ENCODE results near the gene ACTA2.

ACTA2 gene

DNA sequence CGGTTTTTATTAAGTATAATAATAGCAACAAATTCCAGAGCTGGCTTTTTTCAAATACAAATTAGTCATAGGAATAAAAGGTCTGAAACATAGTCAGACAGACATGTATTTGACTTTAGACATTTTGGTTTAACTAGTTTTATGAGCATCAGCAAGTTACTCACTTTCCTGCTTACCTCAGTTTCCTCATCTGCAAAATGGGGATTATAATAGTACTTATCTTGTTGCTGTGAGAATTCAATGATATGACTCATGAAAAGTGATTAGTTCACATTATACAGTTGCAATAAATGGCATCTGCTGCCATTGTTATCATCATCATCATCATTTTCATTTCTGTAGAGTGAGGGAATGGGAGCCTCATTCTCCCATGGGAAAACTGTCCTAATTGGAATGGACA lies 33.5 kb downstream of the ACTA2 start:
- no peak overlapping the region for H4K91ac ChIP-seq (ENCODE audit: low read depth, low read length)
- H4K8ac ChIP-seq (ENCODE audit: low read depth, low read length), result no peak overlapping the region
- no peak overlapping the region for H2AFZ ChIP-seq (ENCODE audit: insufficient read depth, low read length, poor library complexity)
- no CpG with 5 or more reads among the region's 1 CpG for WGBS (ENCODE audit: extremely low coverage, insufficient coverage, insufficient read length)
- H2BK5ac ChIP-seq (ENCODE audit: low read depth, low read length, poor library complexity), result no peak overlapping the region
- no peaks in the 10 kb centered on the region for H3K79me1 ChIP-seq (ENCODE audit: low read length)
- H4K12ac ChIP-seq (ENCODE audit: low read depth, low read length), result no peak overlapping the region
- peaks cover 0 to 5% of the 10 kb centered on the region in 2 experiments for H3K4me1 ChIP-seq (ENCODE audit: control insufficient read depth in 1 of 2, insufficient read depth in 2 of 2, low read length in 2 of 2)
- no peak overlapping the region for H3K18ac ChIP-seq (ENCODE audit: low read length)
- no peak overlapping the region for H3K14ac ChIP-seq (ENCODE audit: low read length)
- no peaks in the 10 kb centered on the region for H3K79me2 ChIP-seq (ENCODE audit: control insufficient read depth, insufficient read depth, low read length, poor library complexity)
- no peaks in the 10 kb centered on the region for H3K9me3 ChIP-seq (ENCODE audit: insufficient read depth, low read depth, low read length)
- no peaks in the 10 kb centered on the region for H3K27me3 ChIP-seq (ENCODE audit: insufficient read depth, low read length)
- no peak overlapping the region for H2BK12ac ChIP-seq (ENCODE audit: low read length)
- no peak overlapping the region for H3K27ac ChIP-seq (ENCODE audit: low read depth, low read length)
- no peak overlapping the region for H2AK5ac ChIP-seq (ENCODE audit: low read length)
- H2BK120ac ChIP-seq (ENCODE audit: insufficient read depth, low read length, poor library complexity), result no peak overlapping the region
- H3K4me3 ChIP-seq (ENCODE audit: low read depth, low read length), result no peak overlapping the region
- H3K9ac ChIP-seq (ENCODE audit: low read length), result no peak overlapping the region
- H3K4ac ChIP-seq (ENCODE audit: low read depth, low read length), result no peak overlapping the region
- H3K36me3 ChIP-seq (ENCODE audit: control insufficient read depth in 1 of 2, insufficient read depth in 2 of 2, low read length in 2 of 2), result no peaks in the 10 kb centered on the region
- no peak for DNase-seq
- H3K4me2 ChIP-seq (ENCODE audit: low read length), result no peak overlapping the region
- no peak overlapping the region for H3K23ac ChIP-seq (ENCODE audit: low read length)

DNA sequence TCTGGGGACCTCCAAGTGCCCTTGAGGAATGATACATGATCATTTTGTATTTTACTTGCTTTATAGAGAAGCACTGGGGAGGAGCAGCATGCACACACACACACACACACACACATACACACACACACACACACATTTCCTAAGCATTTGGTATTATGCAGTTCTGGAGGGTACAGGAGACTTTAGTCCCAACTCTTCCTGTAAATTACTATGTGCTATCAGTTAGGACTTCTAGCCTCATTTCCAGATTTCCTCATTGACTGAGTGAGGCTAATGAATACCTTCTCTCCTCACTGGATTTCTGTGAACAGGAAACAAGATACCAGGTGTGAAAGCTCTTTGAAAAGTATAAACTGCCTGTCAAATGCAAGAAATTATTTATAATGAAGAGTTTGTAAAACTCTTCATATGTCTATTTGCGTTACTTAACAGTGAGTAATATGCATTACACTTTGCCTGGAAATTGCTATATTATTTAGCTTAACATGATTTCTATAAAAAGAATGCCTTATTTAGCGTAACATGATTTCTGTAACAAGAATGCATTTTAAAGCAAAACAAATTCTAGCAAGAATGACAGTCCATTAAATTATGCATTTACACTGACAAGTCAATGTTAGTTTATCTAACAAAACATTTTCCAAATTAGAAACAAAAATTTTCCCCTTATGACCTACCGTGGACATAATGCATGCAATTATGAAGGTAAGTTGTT lies 34.2 kb downstream of the ACTA2 start:
- H3K18ac ChIP-seq (ENCODE audit: low read length), result no peak overlapping the region
- no peak overlapping the region for H3K23ac ChIP-seq (ENCODE audit: low read length)
- H2AK5ac ChIP-seq (ENCODE audit: low read length), result no peak overlapping the region
- no peak overlapping the region for H4K91ac ChIP-seq (ENCODE audit: low read depth, low read length)
- no peaks in the 10 kb centered on the region for H3K79me1 ChIP-seq (ENCODE audit: low read length)
- no peak overlapping the region for H3K27ac ChIP-seq (ENCODE audit: low read depth, low read length)
- no peak overlapping the region for H2BK120ac ChIP-seq (ENCODE audit: insufficient read depth, low read length, poor library complexity)
- no peak overlapping the region for H2BK5ac ChIP-seq (ENCODE audit: low read depth, low read length, poor library complexity)
- no peak overlapping the region for H3K9ac ChIP-seq (ENCODE audit: low read length)
- no peaks in the 10 kb centered on the region for H3K79me2 ChIP-seq (ENCODE audit: control insufficient read depth, insufficient read depth, low read length, poor library complexity)
- no peak overlapping the region for H3K4me2 ChIP-seq (ENCODE audit: low read length)
- no peaks in the 10 kb centered on the region for H3K27me3 ChIP-seq (ENCODE audit: insufficient read depth, low read length)
- no peak overlapping the region for H3K14ac ChIP-seq (ENCODE audit: low read length)
- H2AFZ ChIP-seq (ENCODE audit: insufficient read depth, low read length, poor library complexity), result no peak overlapping the region
- no peak overlapping the region for H4K12ac ChIP-seq (ENCODE audit: low read depth, low read length)
- H3K4me1 ChIP-seq (ENCODE audit: control insufficient read depth in 1 of 2, insufficient read depth in 2 of 2, low read length in 2 of 2), result peaks cover 0 to 5% of the 10 kb centered on the region in 2 experiments
- no peak overlapping the region for H3K4me3 ChIP-seq (ENCODE audit: low read depth, low read length)
- WGBS (ENCODE audit: extremely low coverage, insufficient coverage, insufficient read length), result no CpG with 5 or more reads among the region's 3 CpGs
- no peak overlapping the region for H3K4ac ChIP-seq (ENCODE audit: low read depth, low read length)
- H3K9me3 ChIP-seq (ENCODE audit: insufficient read depth, low read depth, low read length), result no peaks in the 10 kb centered on the region
- no peak overlapping the region for H4K8ac ChIP-seq (ENCODE audit: low read depth, low read length)
- DNase-seq, result no peak
- no peaks in the 10 kb centered on the region for H3K36me3 ChIP-seq (ENCODE audit: control insufficient read depth in 1 of 2, insufficient read depth in 2 of 2, low read length in 2 of 2)
- no peak overlapping the region for H2BK12ac ChIP-seq (ENCODE audit: low read length)

DNA sequence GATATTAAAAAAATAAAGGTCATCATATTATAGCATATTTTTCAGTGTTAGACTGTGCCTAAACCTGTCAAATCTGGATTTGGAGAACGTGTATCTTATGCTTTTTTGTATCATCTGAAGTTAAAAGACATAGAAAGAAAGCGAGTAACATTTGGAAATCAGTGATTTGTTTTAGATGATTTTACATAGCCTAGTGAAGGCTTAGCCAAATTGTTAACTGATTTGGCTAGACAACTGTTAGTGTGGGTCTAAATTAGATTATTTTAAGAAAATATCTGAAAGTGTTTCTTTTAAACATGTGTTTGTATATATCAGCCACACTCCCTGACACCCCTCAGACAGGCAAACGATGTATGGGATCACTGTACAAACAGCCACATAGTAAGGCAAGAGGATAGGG lies 35.6 kb downstream of the ACTA2 start:
- Histone ChIP-seq H2BK12ac (ENCODE audit: low read length) (no peak overlapping the region), H3K9me3 (ENCODE audit: insufficient read depth, low read depth, low read length) (no peaks in the 10 kb centered on the region), H3K4me3 (ENCODE audit: low read depth, low read length) (no peak overlapping the region), H3K4ac (ENCODE audit: low read depth, low read length) (no peak overlapping the region), H2AFZ (ENCODE audit: insufficient read depth, low read length, poor library complexity) (no peak overlapping the region), H3K36me3 (ENCODE audit: control insufficient read depth in 1 of 2, insufficient read depth in 2 of 2, low read length in 2 of 2) (no peaks in the 10 kb centered on the region), H3K79me1 (ENCODE audit: low read length) (no peaks in the 10 kb centered on the region), H3K4me2 (ENCODE audit: low read length) (no peak overlapping the region), H3K4me1 (ENCODE audit: control insufficient read depth in 1 of 2, insufficient read depth in 2 of 2, low read length in 2 of 2) (peaks cover 0 to 5% of the 10 kb centered on the region in 2 experiments), H4K12ac (ENCODE audit: low read depth, low read length) (no peak overlapping the region), H3K23ac (ENCODE audit: low read length) (no peak overlapping the region), H3K27ac (ENCODE audit: low read depth, low read length) (no peak overlapping the region), H3K18ac (ENCODE audit: low read length) (no peak overlapping the region), H4K91ac (ENCODE audit: low read depth, low read length) (no peak overlapping the region), H2BK120ac (ENCODE audit: insufficient read depth, low read length, poor library complexity) (no peak overlapping the region), H2BK5ac (ENCODE audit: low read depth, low read length, poor library complexity) (no peak overlapping the region), H3K27me3 (ENCODE audit: insufficient read depth, low read length) (no peaks in the 10 kb centered on the region), H2AK5ac (ENCODE audit: low read length) (no peak overlapping the region), H3K9ac (ENCODE audit: low read length) (no peak overlapping the region), H3K79me2 (ENCODE audit: control insufficient read depth, insufficient read depth, low read length, poor library complexity) (no peaks in the 10 kb centered on the region), H4K8ac (ENCODE audit: low read depth, low read length) (no peak overlapping the region), H3K14ac (ENCODE audit: low read length) (no peak overlapping the region)
- no peak for DNase-seq
- WGBS (ENCODE audit: extremely low coverage, insufficient coverage, insufficient read length), result no CpG with 5 or more reads among the region's 3 CpGs

DNA sequence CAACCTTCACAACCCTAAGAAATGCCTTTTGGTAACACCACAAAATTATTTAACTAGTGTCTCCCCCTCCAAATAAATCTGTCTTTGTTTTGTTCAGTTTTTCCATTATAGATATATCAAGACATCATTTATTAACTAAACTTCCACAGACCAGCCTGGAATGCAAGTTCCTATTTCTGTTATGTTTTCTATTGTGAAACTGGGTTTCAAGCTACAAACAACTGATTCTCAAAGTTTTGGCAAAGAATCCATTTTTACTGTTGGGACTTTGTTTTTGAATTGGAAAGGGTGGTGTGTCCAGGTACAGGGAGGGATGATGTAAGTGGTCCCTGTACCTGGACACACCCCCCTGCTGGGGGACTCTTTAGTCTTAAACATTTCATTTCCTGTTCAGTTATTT lies 36.3 kb downstream of the ACTA2 start:
- Histone ChIP-seq H3K79me1 (ENCODE audit: low read length) (no peaks in the 10 kb centered on the region), H3K27me3 (ENCODE audit: insufficient read depth, low read length) (no peaks in the 10 kb centered on the region), H3K36me3 (ENCODE audit: control insufficient read depth in 1 of 2, insufficient read depth in 2 of 2, low read length in 2 of 2) (no peaks in the 10 kb centered on the region), H3K79me2 (ENCODE audit: control insufficient read depth, insufficient read depth, low read length, poor library complexity) (no peaks in the 10 kb centered on the region), H3K4me2 (ENCODE audit: low read length) (no peak overlapping the region), H2BK5ac (ENCODE audit: low read depth, low read length, poor library complexity) (no peak overlapping the region), H4K12ac (ENCODE audit: low read depth, low read length) (no peak overlapping the region), H3K4me3 (ENCODE audit: low read depth, low read length) (no peak overlapping the region), H3K4me1 (ENCODE audit: control insufficient read depth in 1 of 2, insufficient read depth in 2 of 2, low read length in 2 of 2) (peaks cover 0 to 5% of the 10 kb centered on the region in 2 experiments), H4K91ac (ENCODE audit: low read depth, low read length) (no peak overlapping the region), H2BK120ac (ENCODE audit: insufficient read depth, low read length, poor library complexity) (no peak overlapping the region), H3K9me3 (ENCODE audit: insufficient read depth, low read depth, low read length) (no peaks in the 10 kb centered on the region), H3K27ac (ENCODE audit: low read depth, low read length) (no peak overlapping the region), H2AK5ac (ENCODE audit: low read length) (no peak overlapping the region), H3K9ac (ENCODE audit: low read length) (no peak overlapping the region), H3K14ac (ENCODE audit: low read length) (no peak overlapping the region), H2AFZ (ENCODE audit: insufficient read depth, low read length, poor library complexity) (no peak overlapping the region), H4K8ac (ENCODE audit: low read depth, low read length) (no peak overlapping the region), H2BK12ac (ENCODE audit: low read length) (no peak overlapping the region), H3K4ac (ENCODE audit: low read depth, low read length) (no peak overlapping the region), H3K23ac (ENCODE audit: low read length) (no peak overlapping the region), H3K18ac (ENCODE audit: low read length) (no peak overlapping the region)
- no peak for DNase-seq

All from trophoblast cell (in vitro differentiated cells and primary cell).